SU-DHL-6 (cell line): Measurements from ENCODE around the gene ATP8A2.

Experiments used
- EZH2phosphoT487 ChIP-seq: fragments of 200-600 bp; sonication (generic), shearing (Covaris generic); conservative IDR thresholded peaks from 2 replicates; pipeline ENCODE4 v1.6.1; 2018; ENCODE audit warnings: mild to moderate bottlenecking, antibody characterized with exemption, low read length, moderate library complexity, mixed read lengths
- TF ChIP-seq, protein P1 (sequence below): fragments of 200-600 bp; sonication (generic); IDR thresholded peaks from one replicate; pipeline ENCODE4 v1.5.1; 2017; ENCODE audit warnings: antibody characterized with exemption, mild to moderate bottlenecking, low read length, moderate library complexity; ENCODE audit not compliant: insufficient read depth, poor library complexity, severe bottlenecking

DNA sequence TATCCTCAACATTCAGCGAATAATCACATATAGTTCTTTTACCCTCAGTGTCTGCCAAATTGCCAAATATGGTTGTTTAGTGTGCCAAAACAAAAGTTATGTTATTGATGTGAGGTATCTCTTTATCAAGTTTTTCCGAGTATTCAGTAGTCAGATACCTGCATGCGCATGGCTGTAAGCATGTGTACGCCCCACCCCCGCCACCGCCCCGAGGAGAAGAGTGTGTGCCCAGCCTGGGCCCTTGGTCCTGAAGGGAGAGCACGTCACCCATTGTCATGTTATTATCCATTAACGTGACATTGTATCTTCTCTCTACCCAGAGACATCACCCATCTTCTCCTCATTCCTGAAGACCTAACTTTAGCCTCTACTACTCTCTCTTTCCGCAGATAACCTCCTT, 533.1 kb downstream of the ATP8A2 start:
- TF ChIP-seq, protein P1, sequence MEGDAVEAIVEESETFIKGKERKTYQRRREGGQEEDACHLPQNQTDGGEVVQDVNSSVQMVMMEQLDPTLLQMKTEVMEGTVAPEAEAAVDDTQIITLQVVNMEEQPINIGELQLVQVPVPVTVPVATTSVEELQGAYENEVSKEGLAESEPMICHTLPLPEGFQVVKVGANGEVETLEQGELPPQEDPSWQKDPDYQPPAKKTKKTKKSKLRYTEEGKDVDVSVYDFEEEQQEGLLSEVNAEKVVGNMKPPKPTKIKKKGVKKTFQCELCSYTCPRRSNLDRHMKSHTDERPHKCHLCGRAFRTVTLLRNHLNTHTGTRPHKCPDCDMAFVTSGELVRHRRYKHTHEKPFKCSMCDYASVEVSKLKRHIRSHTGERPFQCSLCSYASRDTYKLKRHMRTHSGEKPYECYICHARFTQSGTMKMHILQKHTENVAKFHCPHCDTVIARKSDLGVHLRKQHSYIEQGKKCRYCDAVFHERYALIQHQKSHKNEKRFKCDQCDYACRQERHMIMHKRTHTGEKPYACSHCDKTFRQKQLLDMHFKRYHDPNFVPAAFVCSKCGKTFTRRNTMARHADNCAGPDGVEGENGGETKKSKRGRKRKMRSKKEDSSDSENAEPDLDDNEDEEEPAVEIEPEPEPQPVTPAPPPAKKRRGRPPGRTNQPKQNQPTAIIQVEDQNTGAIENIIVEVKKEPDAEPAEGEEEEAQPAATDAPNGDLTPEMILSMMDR = no peak
- no peak for TF ChIP-seq EZH2phosphoT487
